NCI-H2171 treated with DMSO at 0.1 percent for 48 hours (cell line): ENCODE data around the gene SPAG7.

Source experiments
- DNase-seq: peaks from one replicate; lab custom pipeline; 2025; lab: John Stamatoyannopoulos, UW

Gene SPAG7

DNA sequence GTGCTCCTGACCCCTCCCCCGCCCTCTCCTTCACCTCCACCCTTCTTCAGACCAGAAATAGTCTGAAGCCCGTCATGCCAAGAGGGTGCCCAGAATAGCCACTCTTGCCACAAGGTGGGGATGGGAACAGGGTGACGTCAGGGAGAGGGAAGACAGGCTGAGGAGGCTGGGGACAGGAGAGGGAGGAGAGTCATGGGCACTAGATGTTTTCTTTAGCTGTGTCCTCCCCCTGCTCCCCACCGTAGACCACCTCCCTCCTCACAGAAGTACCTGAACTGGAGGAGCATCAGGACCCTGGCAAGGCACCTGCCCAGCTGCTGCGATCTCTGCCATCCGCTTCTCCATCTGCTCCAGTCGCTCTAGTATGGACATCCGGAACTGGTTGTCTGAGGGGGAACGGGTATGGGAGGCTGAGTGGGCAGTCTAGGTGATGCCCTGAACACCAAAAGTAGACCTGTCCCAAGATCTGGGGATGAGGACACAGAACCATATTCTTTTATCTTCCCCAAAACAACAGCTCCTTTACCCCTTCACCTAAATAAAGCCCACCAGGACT, 6.6 kb upstream of the SPAG7 start:
- DNase-seq, result no peak

DNA sequence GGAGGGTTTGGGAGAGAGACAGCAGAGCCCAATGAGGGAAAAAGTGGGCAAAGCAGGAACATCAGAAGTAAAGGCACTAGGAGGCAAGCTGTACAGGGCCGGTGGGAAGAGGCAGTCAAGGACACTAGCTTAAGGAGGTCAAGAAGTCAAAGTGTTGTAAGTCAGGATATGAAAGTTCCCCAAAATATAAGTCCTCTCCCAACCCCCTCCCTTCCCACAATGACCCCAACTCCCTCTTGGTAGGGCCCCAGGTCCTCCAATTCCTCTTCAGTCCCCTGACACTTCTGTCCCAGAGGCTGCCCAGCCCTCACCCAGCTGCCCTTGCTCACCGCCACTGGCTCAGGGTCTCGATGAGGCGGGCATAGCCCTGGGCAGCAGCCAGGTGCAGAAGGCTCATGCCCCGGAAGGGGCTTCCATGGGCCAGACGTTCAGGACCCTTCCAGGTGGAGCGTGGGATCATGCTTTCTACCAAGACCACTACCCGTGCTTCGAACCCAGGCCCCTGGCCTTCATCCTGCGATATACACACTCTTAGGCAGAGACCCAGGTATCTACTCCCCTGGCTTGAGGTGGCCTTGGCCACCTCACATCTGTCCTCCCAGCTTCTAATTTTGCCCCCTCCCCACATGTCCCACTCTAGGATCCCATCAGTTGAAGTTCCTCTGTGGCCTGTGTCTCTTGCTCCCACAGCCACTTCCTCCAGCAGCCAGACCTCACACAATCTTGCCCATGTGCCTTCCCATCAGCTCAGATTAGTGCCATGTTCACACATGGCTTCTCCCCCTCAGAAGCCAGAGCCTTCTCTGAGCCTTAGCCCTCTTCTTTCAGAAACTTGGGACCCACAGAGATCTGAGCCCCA, 5.9 kb upstream of the SPAG7 start:
- DNase-seq, result no peak

DNA sequence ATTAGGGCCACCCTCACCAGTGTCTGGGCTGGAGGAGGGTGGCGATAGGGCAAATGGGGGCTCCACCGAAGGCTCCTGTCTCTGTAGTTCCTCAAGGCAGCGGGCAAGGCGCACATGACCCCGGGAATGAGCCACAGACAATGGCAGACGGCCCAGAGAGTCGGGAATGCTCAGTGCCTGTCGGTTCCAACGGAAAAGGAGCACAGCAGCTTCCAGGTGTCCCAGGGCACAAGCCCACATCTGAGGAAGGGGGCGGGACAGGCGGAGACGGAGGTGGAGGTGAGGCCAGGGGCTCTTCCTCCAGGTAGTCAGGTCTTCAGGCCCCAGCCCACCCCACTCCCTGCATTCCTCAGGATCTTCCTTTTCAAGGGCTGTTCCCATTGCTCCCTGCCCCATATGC, 5.1 kb upstream of the SPAG7 start:
- DNase-seq, result no peak

DNA sequence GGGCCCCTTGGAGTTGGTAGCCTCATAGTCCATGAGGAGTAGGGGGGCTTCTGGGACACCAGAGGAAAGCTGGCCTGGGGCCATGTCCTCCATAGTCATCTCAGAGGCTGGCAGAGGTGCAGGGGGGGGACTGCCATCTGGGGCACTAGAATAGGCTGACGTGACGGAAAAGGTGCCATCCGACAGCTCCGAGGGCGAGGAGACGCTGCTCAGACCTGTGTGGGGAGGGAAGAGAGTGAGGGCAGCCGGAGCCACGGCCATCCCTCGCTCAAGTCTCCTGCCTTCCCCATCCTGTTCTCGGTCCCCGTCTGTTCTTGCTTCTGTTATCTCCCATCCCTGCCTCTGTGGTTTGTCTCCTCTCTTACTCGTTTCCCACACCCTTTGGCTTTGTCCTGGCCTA, 4.7 kb upstream of the SPAG7 start:
- DNase-seq, result no peak

DNA sequence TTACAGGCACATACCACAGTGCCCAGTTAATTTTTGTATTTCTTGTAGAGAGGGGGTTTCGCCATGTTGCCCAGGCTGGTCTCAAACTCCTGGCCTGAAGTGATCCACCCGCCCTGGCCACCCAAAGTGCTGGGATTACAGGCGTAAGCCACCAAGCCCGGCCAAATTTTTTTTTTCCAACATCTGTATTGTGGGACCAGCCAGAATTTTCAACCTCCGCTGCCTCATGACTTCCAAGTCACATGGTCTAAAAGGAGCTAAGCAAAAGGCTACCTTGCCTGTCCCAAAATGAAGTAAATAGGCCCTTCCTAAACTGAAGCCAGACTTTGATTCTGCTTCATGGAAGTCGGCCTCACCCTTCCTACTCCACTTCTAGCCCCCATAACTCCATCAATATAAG, 4.2 kb upstream of the SPAG7 start:
- DNase-seq, result no peak

DNA sequence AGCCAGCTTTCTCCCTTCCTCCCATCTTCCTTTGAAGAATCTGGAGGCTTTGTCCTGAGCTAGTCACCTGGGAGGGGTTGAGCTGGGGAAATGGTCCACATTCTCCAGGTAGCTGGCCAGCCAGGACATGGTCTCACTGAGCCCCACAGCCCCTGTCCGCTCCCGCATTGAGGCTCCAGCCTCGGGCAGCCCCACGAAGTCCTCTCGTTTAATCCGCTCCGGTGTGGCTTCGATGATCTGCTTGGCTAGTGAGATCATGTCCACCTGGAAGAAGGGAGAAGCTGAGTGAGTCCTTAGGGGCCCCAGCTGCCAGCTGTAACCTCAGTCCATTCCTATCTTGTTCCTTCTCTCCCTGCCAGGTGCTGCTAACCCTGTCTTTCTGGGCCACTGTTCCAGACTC, 2.7 kb upstream of the SPAG7 start:
- DNase-seq, result no peak

DNA sequence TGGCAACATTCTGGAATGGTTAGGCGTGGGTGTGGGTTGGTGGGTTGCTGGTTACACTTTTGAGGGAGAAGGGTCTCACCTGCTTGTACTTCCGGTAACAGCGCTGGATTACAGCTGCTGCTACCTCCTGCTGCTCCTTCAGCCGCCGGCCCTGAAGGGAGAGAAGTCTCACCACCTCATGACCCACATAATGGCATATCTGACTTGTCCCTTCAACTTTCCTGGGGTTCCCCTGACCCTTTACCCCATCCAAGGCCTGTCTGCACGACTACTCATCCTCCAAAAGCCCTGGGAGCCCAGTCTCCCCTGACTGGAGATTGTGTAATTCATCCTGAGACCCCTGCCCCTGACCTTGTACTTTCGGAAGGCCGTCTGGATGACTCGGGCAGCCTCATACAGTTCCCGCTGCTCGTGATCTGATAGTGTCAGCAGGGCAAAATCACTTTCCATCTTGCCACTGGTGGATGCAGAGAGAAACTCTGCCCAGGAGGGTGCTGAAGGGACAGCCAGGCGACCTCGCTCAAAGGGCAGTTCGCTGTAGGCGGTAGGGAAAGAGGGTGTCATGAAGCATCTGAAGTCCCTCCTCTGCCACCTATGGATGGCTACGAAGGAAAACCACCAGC, 2.0 kb upstream of the SPAG7 start:
- DNase-seq, result no peak

DNA sequence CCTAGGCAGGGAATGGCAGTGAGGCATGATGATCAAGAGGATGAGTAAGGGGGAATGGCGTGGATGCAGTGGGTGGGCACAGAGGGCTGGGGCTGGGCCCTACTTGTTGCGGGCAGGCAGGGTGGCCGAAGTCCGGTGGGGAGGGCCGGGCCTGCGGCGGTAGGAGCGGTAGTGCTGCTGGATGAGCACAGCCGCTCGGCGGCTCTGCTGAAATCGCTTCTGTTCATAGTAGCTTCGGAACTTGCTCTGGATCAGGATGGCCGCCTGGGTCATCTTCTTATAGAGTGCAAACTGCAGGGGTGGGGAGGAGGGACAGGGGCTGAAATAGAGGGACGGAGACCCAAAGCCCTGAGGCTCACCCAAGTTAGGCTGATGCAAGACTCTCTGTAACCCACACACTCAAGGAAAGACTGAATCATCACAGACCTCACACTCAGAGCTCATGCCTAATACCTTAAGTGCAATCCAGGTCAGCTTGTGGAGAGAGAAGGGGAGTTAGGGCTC, 1.5 kb upstream of the SPAG7 start:
- DNase-seq, result no peak

DNA sequence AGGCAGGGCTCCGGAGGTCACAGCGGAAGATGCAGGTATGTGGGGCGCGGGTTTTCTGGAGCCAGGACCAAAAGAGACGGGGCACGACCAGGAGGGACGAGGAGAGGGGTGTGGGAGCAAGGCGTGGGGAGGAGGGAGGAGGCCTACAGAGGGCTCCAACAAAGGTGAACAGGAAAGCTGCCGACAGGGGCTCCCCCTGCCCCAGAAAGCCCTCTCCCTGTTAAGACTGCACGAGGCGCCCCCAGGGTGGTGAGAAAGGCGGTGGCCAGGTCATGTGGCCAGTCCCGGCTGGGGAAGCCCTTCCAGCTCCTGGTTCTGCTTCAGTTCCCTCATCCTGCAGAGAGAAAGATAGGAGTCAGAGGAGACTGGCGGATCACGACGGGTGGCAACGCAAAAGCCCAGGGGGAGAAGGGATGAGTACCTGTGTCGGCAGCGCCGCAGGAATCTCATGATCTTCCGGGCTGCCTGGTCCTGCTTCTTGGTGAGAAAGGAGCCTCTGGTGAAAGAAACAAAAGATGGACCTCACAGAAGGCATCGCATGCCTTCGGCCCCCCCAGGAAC, 949 bp upstream of the SPAG7 start:
- DNase-seq, result no peak

DNA sequence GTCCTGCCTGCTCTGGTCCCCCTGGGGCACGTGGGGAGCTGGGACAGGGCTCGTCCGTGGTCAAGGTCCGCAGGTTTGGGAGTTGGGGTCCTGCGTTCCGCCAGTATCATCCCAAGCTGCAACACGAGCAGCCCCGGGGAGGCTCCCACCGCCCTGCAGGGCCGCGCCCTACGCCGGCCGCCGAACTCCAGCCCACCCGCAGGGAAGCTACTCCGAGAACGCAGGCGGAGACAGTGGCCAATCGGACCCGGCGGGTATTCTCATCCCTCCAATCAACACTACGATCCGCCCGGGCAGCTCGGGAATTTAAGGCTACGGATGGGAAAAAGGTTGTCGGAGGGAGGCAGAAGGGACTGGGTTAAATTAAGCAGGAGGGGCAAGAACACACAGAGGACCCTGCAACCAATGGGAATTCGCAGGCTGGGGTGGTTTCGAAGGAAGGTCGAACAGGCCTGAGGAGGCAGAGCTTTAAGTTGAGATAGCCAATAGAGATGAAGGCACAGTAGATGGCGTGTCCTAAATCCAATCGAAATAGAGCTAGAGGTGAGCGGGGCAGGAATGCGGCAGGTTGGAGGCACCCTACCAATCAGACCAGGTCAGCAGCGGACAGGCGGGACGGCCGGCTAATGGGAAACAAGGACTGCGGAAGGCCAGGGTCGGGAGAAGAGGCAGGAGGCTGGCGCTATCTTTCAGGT, 626 bp downstream of the SPAG7 start:
- DNase-seq, result peak; percentile 100

DNA sequence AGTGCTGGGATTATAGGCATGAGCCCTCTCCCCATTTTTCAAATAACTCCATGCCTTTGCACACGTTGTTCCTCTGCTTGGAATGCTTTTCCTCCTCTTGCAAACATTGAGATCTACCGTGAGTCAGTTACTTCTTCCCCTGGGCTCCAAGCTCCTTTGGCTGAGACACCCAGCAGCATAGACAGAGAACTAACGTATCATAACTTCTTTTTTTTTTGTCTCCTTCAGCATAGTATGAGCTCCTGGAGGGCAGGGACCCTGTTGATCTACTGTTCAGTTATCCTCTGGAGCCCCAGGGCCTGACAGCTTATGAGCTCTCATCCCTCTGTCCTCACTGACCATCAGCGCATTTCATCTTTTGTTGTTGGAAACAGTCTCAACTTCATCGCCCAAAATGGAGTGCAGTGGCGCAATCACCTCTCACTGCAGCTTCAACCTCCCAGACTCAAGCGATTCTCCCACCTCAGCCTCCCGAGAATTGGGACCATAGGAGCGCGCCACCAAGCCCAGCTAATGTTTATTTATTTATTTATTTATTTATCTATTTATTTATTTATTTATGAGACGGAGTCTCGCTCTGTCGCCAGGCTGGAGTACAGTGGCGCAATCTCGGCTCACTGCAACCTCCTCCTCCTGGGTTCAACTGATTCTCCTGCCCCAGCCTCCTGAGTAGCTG, 2.2 kb downstream of the SPAG7 start:
- DNase-seq, result no peak

DNA sequence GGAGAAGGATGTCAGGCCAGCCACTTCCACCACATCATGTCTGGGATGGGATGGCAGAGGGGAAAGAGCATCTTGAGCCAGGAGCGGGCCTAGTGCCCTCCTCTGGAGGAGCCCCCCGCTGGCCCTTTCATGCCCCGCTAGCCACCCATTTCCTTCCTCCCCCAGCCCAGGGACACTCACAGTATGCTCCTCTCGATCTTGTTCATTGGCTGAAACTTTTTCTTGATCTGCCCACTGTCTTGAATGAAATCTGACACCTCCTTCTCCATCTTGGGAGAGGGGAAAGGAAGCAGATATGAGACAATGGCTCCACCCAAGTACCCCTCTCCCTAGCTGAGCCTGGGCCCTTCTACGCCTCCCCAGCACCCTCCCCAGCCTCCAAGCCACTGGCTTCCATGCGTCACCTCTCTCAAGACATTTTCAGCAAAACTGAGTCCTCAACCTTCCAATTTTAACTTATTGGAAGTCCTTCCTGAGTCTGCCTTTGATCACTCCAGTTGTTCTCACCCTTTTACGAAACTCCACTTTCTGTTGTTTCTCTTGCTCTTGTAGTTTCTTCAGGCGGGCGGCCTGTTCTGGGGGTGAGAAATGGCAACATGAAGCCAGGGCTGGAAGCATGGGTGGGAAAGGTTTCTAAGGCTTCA, 7.2 kb downstream of the SPAG7 start:
- DNase-seq, result no peak

DNA sequence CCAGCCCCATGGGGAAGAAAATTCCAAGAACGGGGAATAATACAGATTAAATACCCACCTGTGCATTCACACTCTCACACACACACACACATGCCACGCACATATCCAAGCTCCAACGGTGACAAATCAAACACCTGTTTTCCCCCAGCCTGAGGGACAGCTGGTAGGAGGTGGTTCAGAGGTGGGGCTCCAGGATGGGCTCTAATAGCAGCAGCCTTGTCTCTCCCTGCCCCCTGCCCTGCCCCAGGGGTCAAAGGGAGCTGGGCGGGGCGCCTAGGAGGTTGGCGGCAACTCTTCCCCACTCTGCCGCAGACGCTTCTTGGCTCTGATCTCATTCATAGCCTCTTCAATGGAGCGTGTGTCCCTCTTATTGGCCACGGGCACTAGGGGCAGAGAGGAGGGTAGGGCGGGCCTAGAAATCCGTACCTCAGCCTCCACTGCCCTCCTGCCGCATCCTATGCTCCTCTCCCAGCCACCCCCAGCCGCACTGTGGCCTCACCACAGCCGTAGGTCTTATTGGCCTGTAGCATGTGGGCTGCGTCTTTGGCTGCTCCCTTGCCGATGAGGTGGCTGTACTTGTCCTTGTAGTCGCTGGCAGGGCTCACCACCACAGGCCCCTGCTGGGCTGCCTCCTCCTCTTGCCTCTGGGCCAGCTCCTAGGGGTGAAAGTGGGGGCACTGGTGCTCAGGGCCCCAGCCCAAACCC, 8.2 kb downstream of the SPAG7 start:
- DNase-seq, result peak; percentile 23

DNA sequence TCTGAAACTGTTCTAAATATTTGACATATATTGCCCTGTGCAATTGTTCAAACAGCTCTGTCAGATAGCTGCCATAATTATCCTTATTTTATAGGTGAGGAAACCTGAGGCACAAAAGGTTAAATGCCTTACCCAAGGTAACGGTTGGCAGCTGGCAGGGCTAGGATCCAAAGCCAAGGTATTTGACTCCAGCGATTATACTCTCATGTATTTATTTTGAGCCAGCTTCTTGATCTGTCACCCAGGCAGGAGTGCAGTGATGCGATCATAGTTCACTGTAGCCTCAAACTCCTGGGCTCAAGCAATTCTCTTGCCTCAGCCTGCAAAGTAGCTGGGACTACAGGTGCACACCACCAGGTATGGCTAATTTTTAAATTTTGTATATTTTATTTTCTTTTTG, 9.5 kb downstream of the SPAG7 start:
- DNase-seq, result peak; percentile 28

DNA sequence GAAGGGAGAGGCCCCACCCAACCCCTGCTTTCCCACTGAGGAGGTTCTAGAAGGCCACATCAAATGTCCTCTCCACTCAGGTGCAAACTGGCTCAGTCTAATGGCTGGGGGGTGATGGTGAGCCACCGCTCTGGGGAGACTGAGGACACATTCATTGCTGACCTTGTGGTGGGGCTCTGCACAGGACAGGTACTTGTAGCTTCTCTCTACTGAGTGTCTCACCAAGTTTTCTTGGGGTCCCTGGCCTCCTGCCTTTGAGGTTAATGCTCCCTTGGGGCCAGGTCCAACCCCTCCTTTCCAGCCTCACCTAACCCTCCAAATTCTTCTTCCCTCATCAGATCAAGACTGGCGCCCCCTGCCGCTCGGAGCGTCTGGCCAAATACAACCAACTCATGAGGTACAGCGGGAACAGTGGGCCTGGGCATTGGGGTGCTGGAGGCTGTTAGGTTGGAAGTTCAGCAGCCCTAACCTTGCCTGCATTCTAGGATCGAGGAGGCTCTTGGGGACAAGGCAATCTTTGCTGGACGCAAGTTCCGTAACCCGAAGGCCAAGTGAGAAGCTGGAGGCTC, 11.0 kb downstream of the SPAG7 start:
- DNase-seq, result no peak

DNA sequence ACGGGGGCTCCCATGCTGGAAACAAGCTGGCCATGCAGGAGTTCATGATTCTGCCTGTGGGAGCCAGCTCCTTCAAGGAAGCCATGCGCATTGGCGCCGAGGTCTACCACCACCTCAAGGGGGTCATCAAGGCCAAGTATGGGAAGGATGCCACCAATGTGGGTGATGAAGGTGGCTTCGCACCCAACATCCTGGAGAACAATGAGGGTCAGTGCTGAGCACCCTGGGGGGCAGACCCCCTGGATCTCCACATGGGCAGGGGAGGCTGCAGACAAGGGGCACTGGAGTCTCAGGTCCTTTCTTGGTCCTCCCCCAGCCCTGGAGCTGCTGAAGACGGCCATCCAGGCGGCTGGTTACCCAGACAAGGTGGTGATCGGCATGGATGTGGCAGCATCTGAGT, 12.5 kb downstream of the SPAG7 start:
- DNase-seq, result no peak

DNA sequence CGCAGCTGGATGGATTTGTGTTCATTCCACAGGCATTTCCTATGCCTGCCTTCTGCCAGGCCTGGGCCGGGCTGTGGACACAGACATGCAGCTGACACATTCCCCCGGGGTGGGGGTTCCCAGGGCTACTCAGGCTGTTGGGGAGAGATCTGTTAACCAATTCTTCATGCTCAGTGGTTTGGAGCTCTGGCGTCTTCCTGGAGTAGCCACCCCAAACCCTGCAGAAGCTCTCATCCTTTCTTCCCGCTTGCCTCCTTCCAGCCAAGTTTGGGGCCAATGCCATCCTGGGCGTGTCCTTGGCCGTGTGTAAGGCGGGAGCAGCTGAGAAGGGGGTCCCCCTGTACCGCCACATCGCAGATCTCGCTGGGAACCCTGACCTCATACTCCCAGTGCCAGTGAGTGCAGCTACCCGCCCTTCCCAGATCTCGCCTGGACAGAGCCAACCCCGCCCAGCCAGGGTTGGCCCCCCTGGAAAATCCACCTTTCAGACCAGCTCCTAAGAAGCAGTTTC, 14.1 kb downstream of the SPAG7 start:
- DNase-seq, result no peak

DNA sequence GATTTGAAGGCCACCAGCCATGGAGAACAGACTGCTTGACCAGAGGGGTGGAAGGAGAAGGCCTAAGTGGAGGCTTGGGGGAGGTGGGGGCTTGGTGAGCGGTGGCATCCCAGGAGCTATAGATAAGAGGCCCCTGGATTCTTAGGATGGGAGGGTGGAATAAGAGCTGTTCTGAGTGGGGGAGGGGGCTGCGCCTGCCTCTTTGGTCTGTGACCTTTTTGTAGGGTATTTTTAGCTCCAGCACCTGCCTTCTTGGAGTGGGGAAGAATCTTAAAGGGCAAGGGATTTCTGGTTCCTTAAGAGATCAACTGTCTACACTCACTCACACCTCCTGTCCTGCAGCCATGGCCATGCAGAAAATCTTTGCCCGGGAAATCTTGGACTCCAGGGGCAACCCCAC, 16.1 kb downstream of the SPAG7 start:
- no peak for DNase-seq

DNA sequence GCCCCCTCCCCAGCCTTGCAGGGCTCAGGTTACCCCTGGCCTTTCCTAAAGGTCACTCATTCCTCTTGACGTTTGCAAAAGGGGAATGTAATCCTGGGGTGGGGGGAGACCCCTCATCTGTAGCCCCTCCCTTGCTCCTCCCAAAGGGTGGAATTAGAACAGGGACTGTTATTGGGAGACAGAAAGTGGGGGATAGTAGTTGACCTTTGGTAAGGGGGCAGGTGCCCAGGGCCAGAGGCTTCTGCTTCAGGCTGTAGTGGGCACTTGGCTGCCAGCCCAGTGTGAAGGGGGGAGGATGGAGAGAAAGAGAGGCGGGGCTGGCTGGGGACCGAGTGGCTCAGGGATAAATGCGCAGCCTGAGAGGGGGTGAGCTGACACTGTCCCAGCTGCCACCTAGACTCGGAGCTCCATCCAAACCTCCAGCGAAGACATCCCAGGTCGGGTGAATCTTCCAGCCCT, 16.8 kb downstream of the SPAG7 start, which contains the start of gene ENO3:
TSS of gene ENO3 (plus strand) at position 374 of the 459 bp plus-strand sequence. CDS start 711 bp downstream, outside the sequence.
- DNase-seq, result peak; percentile 27
